NCI-H2029 (cell line): ENCODE measurements around the gene STYXL1.
"Not testable (repeated sequence)": the region's sequence is repeated elsewhere in the genome, so short reads cannot be mapped to it uniquely, and the experiment has no call there.

ENCODE experiments used
- DNase-seq: peaks from one replicate; lab custom pipeline; 2025; lab: John Stamatoyannopoulos, UW

The STYXL1 gene

GRCh38 chr7:76065016-76065612, 17.3 kb upstream of the STYXL1 start:
- no peak for DNase-seq

DNA sequence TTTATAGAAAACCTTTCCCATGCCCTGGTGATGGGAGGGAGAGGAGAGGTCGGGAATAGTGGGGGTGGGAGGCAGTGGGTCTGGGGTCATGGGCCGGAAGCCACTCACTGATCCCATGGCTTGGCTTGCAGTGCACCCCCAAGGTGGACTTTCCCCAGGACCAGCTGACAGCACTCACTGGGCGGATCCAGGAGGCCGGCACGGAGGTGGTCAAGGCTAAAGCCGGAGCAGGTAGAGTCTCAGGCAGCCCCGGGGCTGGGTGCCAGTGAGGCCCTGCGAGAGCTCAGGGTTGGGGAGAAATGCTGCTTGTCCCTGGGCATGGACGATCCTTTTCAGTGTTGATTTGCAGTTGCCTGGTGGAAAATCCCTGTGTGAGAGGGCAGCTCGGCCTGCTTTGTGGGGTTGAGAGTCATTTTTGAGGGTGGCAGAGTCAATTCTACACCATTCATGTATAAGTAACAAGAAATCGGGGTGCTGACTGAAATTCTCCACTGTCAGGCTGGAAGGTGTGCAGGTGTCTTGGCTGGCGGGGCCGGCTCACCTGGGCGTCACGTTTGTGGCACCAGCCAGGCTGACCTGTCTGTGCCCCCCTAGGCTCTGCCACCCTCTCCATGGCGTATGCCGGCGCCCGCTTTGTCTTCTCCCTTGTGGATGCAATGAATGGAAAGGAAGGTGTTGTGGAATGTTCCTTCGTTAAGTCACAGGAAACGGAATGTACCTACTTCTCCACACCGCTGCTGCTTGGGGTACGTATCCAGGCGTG, 16.6 kb upstream of the STYXL1 start:
- DNase-seq: no peak

DNA sequence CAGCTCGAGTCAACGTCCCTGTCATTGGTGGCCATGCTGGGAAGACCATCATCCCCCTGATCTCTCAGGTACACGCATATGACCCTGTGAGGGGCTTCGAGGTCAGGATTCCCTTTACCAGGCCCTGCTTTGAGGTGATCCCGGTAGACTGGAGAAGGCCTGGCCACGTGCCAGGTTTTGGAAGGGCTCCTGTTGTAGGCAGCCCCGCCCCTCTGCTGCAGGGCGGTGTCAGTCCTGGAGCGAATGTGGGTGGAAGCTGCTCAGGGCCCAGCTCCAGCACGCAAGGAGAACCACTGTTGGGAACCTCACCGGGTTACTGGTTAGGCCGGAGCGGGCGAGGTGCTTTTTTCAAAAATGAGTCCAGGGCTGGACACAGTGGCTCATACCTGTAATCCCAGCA, 15.7 kb upstream of the STYXL1 start:
- DNase-seq: peak; percentile 24

GRCh38 chr7:76063114-76063513, 15.3 kb upstream of the STYXL1 start:
- no peak for DNase-seq

- DNase-seq: no peak
These were observed 14.5 kb upstream of the STYXL1 start for GRCh38 chr7:76062254-76062653.

- no peak for DNase-seq
These were observed 13.0 kb upstream of the STYXL1 start for GRCh38 chr7:76060842-76061241.

DNA sequence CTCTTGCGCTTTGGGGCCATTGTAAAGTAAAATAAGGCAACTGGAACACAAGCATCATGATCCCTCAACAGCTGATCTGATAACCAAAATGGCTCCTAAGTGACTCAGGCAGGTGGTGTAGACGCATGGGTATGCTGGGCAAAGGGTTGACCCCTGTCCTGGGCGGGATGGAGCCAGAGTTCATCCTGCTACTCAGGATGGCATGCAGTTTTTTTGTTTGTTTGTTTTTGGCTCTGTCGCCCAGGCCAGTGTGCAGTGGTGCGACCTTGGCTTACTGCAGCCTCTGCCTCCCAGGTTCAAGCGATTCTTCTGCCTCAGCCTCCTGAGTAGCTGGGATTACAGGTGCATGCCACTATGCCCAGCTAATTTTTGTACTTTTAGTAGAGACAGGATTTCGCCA, 10.9 kb upstream of the STYXL1 start:
- not testable (repeated sequence) for DNase-seq

DNA sequence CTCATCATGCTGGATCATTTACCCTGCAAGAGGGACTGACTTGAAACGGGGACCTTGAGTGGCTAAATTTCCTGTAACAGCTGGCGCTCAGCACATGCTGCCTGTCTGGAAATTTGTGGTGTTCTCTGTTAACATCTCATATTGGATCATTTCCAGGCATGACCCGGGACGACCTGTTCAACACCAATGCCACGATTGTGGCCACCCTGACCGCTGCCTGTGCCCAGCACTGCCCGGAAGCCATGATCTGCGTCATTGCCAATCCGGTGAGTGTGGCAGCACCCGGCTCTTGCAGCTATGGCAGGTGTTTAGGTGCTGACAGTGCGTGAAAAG, 10.0 kb upstream of the STYXL1 start:
- DNase-seq: no peak

GRCh38 chr7:76057103-76057812, 9.5 kb upstream of the STYXL1 start:
- DNase-seq: no peak

DNA sequence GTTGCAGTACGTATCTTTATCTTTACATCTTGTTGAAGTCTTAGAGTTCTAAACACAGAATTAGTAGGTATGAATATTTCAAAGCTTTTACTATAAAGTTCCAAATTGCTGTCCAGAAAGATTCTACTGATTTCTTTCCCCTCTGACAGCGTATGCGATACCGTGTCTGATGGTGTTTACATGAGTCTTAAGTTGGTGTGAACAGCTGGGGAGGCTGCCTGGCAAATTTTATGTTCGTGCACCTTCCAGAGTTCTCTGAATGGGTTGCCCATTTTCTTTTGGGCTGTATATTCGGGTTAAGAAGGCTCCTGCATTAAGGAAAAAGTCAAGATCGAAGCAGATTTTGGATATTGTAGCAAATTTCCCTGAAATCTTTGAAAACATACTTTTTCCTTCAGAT, 8.4 kb upstream of the STYXL1 start:
- DNase-seq: no peak

DNA sequence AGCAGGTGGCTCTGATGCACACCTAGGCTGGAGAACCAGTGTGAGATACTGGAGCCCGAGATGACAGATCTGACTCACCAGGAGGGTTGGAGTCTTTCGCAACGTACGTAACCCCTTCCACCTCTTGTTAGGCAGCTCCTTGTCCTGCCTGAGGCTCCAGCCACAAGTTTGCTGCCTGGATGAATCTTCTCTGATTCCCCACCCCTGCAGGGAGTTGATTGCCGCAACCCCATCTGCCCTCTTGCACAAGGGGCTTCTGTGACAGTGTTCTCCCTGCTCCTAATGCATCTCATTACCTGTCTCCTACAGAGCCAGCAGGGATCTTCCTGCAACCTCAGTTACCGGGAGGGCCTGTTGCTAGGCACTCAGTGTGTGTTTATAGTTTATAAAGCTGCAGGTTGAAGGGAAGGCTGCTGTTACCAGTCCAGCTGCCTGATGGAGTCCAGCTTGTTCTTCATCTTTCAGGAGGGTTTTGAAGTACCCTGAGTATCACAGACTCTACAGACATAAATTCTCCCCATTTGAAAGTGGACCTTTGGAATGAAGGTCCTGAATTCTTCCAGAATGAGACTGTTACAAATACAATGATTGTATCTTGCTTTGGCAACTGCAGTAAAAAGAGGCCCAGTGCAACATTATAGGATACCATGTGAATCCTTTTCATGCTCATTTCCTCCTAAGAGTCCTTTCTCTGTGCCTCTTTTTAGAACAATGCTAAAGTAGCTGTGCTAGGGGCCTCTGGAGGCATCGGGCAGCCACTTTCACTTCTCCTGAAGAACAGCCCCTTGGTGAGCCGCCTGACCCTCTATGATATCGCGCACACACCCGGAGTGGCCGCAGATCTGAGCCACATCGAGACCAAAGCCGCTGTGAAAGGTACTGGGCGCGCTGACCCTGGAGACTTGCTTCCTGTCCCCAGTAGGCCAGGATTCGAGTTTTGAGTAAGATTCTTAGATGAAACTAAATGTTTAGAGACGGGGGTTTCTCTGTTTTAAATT, 6.6 kb upstream of the STYXL1 start:
- DNase-seq: no peak

DNA sequence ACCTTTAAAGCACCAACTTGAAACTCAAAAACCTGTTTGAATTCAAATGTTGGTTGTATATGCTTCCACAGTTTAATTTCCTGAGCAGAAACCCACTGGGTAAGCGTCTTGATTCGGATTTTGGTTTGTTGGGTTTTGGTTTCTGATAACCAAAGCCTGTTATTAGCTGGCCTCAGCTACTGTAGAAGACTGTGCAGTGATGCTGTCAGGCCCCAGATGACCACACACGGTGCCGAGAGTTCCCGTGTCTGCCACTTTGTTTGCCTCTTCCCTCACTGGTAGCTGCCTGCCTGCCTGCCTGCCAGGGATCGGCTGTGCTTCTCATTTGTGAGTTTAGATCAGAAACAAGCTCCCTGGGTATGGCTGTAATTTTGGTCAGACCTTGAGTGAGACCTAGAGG, 5.7 kb upstream of the STYXL1 start:
- no peak for DNase-seq

- not testable (repeated sequence) for DNase-seq
These were observed 4.9 kb upstream of the STYXL1 start for GRCh38 chr7:76052681-76053080.

DNA sequence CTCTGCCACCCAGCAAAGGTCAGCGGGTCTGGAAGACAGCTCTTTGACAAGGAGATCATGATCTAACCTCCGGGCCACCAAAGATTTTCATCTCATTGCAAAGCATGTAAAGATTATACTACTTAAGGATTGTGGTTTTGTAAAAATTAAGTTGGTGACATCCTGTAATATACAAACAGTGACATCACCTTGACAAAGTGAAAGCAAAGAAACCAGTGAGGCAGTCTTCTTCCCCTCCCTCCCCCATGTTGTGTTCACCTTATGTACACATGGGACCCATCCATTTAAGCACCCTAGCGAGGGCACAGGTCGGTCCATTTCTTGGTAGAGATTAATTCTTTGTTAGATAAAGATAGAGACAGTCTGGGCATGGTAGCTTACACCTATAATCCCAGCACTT, 4.0 kb upstream of the STYXL1 start:
- no peak for DNase-seq

DNA sequence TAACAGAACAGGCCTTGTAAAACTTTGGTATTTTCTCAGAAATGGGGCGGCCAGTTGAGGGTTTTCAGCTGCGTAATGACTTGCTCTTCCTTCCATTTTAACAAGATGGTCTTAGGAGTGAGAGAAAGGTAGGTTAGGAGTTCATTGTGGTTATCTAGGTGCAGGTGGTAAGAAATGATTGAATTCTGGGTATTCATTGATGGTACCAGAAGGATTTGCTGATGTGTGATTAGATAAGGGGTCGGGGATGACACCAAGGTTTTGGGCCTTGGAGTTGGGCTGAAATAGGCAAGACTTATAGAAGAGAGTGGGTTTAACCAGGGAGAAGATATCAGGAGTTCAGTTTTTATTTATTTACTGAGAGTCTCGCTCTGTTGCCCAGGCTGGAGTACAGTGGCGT, 2.7 kb upstream of the STYXL1 start:
- no peak for DNase-seq

DNA sequence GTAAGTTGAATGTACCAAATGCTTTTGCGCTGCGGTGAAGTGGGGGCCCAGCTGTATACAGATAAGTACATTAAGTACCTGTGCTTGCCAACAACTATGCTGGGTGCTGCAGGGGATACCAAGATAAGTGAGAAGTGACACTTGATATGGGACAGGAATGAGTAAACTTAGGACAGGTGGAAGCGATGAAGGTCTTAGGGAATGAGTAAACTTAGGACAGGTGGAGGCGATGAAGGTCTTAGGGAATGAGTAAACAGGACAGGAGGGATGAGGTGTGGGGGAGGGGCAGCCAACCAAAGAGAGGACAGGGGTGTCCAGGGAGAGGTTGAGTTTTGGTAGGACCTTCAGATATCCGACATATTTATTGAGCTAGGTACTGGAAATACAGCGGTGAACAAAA, 1.5 kb upstream of the STYXL1 start:
- DNase-seq: no peak

- peak; percentile 26 for DNase-seq
These were observed 828 bp upstream of the STYXL1 start for GRCh38 chr7:76048668-76048988.

GRCh38 chr7:76047305-76047810, 442 bp downstream of the STYXL1 start:
- no peak for DNase-seq

DNA sequence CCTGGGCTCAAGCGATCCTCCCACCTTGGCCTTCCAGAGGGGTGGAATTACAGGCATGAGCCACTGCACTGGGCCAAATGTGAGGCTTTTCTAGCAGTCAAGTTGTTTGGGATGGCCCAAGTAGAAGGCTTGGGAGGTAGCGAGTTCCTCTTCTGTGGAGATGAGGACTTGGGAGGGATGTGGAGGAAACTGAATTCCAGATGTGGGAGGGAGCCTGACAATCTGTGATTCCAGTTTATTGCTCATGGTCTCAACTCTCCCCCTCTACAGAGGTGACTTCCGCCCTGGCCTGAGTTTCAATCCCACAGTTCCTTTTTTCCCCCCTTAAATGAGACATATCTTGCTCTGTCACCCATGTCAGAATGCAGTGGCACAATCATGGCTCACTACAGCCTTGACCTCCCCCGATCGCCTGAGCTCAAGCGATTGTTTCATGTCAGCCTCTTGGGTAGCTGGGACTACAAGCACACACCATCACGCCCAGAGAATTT, 3.4 kb downstream of the STYXL1 start:
- no peak for DNase-seq

- no peak for DNase-seq
These were observed 7.7 kb downstream of the STYXL1 start for GRCh38 chr7:76040126-76040525.

DNA sequence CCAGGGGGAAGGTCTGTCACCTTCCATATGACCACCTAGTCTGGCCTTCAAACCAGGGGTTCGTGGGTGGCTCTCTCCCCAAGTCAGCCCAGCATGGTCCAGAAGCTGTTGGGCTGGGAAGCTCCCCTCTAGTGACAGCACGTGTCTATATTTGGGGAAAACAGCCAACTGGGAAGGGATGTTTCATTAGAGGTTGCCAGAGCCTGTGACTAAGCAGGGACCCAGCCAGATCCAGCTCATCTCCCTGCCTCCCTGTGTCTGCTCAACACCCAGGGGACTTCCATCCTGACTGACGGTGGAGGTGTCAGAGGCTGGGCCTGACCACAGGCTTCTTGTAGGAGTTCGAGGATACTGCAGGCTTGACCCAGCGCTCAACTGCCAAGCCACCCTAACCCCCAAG, 10.5 kb downstream of the STYXL1 start:
- no peak for DNase-seq

DNA sequence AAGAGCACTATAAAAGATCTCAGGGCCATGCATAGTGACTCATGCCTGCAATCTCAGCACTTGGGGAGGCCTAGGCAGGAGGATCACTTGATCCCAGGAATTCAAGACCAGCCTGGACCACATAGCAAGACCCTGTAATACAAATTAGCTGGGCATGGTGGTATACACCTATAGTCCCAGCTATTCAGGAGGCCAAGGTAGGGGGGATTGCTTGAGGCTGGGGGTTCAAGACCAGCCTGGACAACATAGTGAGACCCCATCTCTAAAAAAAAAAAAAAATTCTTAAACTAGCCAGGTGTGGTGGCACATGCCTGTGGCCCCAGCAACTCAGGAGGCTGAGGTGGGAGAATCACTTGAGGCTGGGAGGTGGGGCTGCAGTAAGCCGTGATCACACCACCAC, 15.8 kb downstream of the STYXL1 start:
- no peak for DNase-seq
